Limb (tissue), 2 donors: ENCODE data around the gene BPGM.
"Not testable (repeated sequence)": the region's sequence is repeated elsewhere in the genome, so short reads cannot be mapped to it uniquely, and the experiment has no call there.

ENCODE experiments used
- DNase-seq, 2 donors: peaks; one replicate each; pipeline ENCODE4 v3.0.0-alpha.2; 2016; ENCODE audit errors: extremely low spot score in 2 of 2

Gene BPGM

GRCh38 chr7:134630893-134631292 lies 15.8 kb upstream of the BPGM start:
- no peak for DNase-seq

GRCh38 chr7:134632052-134632451 lies 14.6 kb upstream of the BPGM start:
- no peak for DNase-seq

GRCh38 chr7:134632937-134633540 lies 13.6 kb upstream of the BPGM start:
- DNase-seq: peak in 1 of 2 donors; percentile 10

GRCh38 chr7:134636008-134636449 lies 10.6 kb upstream of the BPGM start:
- no peak for DNase-seq

- DNase-seq: no peak
These were observed 9.2 kb upstream of the BPGM start for GRCh38 chr7:134637441-134637840.

- no peak for DNase-seq
These were observed 8.5 kb upstream of the BPGM start for GRCh38 chr7:134637934-134638719.

- DNase-seq: no peak
These were observed 7.6 kb upstream of the BPGM start for GRCh38 chr7:134639061-134639460.

- DNase-seq: no peak
These were observed 6.9 kb upstream of the BPGM start for GRCh38 chr7:134639683-134640279.

- DNase-seq: no peak
These were observed 5.6 kb upstream of the BPGM start for GRCh38 chr7:134640842-134641715.

GRCh38 chr7:134641981-134642380 lies 4.7 kb upstream of the BPGM start:
- not testable (repeated sequence) for DNase-seq

- no peak for DNase-seq
These were observed 3.5 kb upstream of the BPGM start for GRCh38 chr7:134643131-134643530.

GRCh38 chr7:134645478-134645877 lies 1.2 kb upstream of the BPGM start:
- DNase-seq: no peak

- DNase-seq: no peak
These were observed 718 bp upstream of the BPGM start for GRCh38 chr7:134645935-134646334.

GRCh38 chr7:134648456-134648855 lies 1.8 kb downstream of the BPGM start:
- DNase-seq: no peak

GRCh38 chr7:134649226-134649775 lies 2.6 kb downstream of the BPGM start:
- DNase-seq: no peak

GRCh38 chr7:134651991-134652390 lies 5.3 kb downstream of the BPGM start:
- DNase-seq: no peak

GRCh38 chr7:134654104-134654775 lies 7.6 kb downstream of the BPGM start:
- no peak for DNase-seq

- DNase-seq: no peak
These were observed 10.9 kb downstream of the BPGM start for GRCh38 chr7:134657526-134657925.

GRCh38 chr7:134660242-134660785 lies 13.7 kb downstream of the BPGM start:
- DNase-seq: no peak

GRCh38 chr7:134660961-134661376 lies 14.3 kb downstream of the BPGM start:
- DNase-seq: no peak
